Epidermal melanocyte (primary cell): ENCODE results near the gene TTLL8.

ENCODE experiments used
- DNase-seq: peaks from one replicate; pipeline ENCODE4 v3.0.0; 2011; ENCODE audit warnings: low spot score; ENCODE audit not compliant: insufficient read length

Gene TTLL8

DNA sequence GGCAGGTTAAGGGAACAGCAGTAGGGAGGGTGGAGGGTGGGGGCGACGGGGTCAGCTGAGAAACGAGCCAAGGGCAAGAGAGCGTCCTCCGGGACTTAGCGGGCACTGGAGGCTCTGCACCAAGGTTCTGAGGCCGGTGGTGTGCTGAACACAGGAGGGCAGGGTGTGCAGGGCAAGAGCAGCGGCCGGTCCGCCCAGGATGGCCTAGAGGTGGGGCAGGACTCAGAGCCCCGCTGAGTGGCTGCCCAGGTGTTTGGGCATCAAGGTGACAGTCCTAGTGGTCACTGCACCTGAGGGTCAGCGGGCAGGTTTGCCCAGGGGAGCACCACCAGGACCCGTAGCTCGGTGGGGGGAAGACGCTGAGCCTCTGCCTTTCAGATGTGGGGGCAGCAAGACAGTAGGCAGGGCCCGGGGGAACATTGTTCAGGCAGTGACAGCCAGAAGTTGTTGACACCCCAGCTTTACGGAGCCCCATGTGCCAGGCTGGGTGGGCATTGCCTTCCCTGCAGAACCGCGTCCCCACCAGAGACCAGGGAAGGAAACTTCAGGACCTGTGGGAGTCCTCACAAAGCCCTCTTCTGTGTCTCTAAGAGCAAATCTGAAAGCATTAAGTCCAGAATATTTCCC, 4.5 kb upstream of the TTLL8 start:
- DNase-seq: no peak

DNA sequence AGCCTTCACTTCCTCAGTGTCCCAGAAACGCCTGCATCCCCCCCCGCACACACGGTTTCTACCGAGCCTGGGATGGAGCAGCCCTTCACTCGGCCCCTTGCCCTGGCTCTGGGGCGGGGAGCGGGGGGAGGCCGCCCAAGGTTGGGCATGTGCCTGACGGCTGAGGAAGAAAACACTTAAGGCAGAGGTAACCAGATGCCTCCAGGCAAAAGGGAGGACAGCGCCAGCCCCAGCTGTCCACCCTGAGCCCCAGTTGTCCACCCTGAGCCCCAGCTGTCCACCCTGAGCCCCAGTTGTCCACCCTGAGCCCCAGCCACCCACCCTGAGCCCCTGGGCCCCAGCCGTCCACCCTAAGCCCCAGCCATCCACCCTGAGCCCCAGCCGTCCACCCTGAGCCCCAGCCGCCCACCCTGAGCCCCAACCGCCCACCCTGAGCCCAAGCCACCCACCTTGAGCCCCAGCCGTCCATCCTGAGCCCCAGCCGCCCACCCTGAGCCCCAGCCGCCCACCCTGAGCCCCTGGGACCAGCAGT, 3.8 kb upstream of the TTLL8 start:
- DNase-seq: no peak

DNA sequence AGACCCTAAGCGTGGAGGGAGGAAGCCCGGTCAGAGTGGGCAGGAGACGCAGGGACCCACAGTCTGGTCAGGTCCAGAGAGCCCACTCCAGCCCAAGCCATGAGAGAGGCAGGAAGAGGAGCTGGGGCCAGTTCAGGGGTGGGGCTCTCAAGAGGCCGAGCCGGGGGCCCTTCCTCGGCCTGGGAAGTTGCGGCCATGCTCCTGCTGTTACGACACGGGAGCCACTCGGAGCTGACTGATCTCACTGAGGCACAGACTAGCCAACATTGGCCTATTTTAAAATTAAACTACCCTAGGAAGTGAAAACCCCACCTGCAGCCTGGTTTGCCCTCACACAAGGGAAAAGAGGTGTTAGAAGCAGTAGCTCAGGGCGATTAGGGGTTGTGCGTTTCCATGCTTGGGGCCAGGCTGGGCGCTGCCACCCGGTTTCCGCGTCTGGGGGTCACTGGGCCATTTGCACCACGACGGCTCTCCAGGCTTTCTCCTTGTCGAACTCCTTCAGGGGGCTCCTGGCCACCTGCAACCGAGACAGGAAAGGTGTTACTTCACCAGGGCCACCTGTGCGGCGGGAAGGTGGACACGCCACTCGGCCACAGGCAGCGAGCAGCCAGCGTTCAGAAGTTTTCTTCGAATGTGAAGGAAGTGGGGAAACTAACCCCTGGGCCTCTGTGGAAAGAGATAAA, 3.2 kb upstream of the TTLL8 start:
- DNase-seq: no peak

DNA sequence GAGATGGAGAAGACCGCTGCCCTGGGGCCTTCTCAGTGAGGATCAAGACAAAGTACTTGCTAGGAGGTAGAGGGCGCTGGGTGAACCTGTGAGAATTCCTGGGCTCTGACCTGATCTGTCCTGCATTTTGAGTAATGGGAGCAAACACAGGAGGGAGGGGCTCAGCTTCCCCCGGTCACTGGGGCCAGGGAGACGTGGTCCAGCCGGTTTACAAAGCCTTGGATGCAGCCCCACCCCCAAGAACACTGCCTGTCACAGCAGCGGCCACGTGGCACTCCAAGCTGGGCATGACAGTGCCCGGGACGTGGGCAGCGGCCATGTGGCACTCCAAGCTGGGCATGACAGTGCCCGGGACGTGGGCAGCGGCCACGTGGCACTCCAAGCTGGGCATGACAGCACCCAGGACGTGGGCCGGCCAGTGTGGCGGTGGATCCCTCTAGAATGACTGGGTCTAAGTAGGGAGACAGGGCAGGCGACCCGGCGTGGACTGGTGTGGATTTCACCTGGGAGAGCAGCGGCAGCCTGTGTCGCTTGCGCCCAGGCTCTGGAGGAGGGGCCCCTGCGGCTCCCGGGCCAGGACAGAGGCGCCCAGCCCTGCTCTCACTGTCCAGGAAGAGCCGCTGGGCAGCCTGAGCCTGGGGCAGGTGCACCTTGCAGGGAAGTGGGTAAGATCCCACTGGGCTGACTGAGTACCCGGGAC, 2.5 kb upstream of the TTLL8 start:
- DNase-seq: no peak

DNA sequence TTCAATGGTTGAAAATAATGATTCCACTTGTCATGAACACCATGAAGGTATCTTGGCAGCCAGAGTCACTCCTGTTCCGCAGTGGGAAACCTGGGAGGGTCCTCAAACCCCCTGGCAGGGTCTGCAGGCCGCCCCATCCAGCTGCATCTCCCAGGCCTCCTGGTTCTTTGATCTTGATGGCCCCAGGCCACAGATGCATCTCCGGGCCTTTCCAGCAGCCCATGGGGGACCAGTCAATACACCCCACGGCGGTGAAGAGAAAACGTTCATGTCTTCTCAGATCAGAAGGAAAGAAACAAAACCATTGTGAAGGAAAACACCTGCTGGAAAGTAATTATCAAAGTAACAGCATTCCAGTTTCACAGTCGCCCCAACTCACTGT, 1.8 kb upstream of the TTLL8 start:
- no peak for DNase-seq

DNA sequence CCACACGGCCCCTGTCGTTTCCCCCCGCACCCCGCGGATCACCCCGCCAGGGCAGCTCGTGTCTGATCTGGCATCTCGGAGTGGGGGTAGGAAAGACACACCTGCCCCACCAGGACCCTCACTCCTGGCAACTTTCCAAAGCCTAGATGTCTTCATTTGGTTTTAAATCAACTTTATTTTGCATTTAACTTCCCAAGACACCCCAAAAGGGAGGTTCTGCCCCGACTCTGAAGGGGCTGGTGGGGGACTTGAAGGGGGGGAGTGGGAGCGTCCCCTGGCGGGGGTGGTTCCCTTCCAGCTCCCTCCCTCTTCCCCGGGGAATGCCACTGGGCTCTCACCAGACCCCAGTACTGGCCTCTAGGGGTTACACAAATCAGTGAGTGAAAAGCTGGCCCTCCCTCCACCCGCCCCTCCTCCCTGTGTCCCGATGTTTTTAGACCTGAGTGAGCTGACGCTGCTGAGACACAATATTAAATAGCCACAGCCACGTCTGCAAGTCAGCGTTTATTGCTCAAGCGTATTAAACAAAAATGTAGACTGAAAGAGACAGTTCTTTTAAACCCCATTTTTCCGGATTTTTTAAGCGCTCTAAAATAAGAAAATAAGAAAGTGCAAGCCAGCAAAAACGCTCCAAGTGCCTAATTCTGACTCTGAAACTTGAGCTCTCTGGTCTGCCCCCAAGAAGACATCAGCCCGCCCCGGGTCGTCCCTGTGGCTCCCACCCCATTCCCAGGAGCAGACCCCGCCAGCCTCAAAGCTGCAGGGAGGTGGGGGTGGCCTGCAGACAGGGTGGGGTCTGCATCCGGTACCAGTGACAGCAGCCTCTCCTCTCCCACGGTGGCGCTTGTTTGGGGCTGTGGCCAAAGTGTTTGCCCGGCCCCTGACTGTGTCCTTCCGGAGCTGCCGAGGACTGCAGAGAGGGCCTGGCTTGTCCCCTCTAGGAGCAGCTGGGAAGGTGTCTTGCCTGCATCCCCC, 1.1 kb upstream of the TTLL8 start:
- peak; percentile 65 for DNase-seq

DNA sequence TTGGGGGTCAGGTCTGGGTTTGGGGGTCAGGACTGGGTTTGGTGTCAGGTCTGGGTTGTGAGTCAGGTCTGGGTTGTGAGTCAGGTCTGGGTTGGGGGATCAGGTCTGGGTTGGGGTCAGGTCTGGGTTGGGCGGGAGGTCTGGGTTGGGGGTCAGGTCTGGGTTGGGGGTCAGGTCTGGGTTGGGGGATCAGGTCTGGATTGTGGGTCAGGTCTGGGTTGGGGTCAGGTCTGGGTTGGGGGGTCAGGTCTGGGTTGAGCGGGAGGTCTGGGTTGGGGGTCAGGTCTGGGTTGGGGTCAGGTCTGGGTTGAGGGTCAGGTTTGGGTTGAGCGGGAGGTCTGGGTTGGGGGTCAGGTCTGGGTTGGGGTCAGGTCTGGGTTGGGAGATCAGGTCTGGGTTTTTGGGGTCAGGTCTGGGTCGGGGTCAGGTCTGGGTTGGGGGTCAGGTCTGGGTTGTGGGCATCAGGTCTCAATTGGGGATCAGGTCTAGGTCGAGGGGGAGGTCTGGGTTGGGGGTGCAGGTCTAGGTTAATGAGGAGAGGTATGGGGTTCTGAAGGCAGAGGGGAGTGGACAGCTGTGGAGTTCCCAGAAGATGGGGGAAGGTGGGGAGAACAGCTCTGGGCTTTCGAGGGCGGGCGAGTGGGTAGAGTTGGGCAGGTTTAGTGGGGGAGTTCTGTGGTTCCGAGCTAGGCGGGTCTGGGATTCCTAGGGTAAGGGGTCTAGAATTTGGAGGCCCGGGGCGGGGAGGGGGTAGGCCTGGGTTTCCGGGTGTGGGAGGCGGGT, 629 bp downstream of the TTLL8 start:
- no peak for DNase-seq

DNA sequence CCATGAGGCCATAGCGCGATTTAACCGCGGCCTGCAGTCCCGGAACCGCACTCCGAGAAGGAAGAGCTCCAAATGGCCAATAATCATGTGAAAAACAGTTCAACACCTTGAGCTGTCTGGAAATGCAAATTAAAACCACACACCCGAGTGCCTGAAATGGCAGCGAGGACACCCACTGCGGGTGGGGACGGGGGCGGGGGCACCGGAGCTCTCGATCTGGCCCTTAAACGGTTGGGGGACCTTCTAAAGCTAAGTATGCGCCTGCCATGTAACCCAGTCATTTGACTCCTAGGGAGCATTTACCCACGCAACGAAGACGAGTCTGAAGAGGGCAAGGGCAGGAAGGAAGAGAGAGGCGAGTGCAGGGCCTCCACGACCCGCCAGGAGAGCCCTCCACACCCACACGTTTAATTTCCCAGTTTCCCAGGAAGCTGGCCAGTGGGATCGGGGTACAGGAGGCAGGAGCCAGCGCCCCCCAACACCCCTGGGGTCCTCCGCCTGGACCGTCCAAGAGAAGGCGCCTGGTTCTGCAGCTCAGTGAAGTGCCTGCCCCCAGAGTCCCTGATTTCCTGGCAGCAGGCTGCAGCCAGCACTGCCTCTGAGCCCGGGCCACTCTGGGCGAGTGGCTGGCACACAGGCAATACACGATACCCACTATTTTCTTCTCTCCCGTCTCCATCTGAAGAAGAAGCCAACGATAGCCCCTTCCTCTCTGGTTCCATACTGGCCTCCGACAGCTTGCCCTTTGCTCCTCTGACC, 1.7 kb downstream of the TTLL8 start:
- DNase-seq: no peak

DNA sequence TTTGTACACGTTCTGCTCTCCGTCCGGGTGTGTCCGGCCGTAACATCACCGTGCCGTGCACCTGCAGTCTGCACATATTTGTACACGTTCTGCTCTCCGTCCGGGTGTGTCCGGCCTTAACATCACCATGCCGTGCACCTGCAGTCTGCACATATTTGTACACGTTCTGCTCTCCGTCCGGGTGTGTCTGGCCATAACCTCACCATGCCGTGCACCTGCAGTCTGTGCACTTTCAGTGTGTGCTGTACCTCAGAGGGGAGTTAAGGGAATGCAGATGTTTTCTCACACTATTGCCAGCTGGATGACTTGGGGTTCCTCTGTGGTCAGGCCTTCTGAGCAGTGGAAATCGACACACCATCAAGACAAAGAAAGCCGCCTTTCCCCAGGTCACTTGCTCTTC, 4.2 kb downstream of the TTLL8 start:
- DNase-seq: no peak

DNA sequence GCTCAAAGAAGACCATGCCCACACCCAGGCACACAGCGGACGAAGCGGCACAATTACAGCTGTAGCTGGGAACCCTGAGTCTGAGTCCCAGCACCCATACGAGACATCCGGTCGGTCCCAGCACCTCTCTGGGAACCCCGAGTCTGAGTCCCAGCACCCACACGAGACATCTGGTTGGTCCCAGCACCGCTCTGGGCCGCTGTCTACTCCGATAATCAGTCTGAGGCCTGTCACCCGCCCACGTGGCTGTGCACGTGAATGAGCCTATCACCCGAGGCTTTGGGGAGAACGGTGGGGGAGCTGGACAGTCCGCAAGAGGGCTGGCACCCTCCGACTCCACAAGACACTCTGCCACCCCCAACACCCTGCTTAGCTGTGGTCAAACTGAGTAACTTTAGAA, 6.2 kb downstream of the TTLL8 start:
- no peak for DNase-seq

DNA sequence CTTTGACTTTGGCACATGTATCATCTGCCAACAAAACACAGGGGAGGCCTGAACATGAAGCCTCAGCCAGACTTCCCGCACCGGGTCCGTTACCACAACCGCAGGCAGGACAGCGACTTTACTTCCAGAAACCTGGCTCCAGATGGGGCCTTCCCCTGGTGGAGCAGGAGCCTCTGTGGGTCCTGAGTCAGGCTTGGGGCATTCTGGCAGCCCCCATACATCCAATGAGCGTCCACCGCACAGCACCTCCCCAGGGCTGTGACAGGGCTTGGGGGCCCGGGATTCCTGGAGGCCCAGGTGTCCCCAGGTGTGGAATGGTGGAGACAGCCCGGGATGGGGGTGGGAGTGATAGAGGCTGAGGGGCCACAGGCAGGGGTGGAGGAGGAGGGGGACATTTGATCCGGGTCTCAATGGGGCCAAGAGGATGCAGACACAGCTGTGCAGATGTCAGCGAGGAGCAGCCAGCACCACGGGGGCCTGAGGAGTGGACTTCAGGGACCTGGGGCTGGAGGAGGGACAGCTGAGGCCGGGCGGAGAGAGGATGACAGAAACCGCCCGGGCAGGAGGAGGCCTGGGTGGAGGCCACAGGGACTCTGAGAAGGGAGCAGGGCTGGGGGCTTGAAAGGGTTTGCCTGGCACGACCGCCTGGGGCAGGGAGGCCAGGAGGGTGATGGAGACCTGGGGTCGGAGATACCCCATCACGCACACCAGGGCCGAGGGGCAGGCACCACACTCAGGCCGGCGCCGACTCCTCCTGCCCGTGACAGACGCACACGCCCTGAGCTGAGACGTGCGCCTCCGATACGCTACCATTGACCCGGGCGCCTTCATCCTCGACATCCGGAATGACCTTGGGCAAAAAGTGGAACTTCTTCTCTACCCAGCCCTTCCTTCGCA, 8.6 kb downstream of the TTLL8 start:
- DNase-seq: no peak

DNA sequence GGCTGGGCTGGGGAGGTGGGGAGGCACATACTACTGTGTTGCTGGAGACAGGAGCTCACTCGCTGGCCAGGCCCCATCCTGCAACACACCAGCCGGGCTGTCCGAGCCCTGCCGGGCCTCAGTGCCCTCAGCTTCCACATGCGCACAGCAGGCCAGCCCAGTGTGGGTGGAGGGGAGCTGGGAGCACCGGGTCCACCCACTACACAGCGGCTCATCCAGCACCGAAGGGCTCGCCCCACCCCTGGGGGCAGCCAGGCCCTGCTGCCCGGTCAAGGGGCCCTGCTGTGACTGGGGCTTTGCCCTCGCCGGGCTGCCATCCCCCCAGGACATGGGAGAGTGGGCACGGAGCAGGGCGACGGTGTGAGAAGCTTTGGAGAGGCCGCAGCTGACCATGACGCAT, 9.3 kb downstream of the TTLL8 start:
- no peak for DNase-seq

DNA sequence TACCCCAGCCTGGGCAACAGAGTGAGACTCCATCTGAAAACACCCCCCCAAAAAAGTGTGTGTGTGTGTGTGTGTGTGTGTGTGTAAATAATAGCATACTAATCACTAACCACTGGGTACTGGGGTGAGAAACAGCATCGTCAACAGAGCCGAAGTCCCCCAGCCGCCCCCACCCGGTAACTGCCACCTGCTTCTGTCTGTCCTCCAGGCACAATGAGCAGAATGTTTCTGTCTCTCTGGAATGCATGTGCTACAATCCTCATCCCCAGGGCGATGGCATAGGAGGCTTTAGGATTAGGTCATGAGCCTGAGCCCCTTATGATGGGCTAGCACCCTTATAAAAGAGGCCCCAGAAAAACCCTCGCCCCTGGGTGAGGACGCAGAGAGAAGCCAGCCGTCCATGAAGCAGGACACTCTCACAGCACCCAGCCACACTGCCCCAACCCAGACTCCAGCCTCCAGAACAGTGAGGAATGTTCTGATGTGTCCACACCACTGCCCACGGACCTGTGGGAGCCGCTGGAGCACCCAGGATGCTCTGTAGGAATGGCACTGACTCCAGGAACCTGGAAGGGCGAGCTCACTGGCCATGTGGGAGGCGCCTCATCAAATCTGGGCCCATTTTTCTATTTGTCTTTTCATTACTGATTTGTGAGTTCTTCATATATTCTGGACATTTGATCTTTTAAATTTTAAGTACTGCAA, 9.9 kb downstream of the TTLL8 start:
- DNase-seq: no peak

DNA sequence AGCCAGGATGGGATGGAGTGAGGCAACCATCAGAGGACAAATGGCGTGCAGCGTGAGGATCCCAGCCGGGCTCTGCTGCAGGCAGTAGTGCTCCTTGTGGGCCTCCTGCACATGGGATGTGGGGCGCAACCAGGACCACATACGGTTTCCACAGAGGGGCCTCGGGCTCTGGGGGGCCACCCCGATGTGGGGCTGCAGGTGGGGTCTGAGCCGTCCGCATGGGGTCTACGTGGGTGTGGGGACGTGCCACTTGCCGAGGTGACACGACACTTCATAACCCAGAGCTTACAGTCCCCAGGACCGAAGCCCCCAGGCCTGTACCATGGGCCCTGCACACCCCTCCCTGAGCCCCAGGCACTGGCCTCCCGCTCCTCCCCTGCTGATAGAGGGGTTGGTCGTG, 10.8 kb downstream of the TTLL8 start:
- no peak for DNase-seq

DNA sequence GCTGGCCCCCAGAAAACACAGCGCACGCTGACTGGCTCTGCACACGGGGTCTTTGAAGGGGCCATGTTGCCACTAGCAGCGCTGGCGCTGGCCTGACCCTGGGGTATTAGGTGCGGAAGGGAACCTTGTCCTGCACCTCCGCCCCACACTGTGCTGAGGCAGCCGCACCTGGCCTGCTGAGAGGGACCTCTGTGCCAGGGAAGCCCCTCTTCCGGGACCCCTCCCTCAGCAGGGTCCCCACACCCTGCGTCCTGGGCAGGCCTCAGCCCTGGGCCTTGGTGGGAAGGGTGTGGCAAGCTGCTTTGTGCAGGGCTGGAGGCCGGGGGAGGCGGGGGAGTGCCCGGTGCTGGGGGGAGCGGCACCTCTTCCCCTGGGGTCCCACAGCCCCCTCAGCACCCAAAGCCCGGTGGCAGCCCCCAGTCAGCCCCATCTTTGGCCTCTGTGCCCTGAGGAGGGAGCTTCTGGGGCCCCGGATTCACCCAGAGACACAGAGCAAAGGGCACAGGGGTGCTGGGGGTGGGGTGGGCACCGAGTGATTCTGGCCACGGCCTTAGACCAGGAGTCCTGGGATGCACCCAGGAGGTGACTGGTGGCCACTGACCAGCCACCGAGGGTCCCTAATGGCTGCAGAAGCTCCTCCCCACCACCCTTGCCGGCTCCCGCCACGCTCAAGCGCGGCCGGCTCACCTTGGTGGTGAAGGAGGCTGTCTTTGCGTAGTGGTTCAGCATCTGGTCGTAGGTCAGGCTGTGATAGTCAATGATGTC, 11.4 kb downstream of the TTLL8 start:
- no peak for DNase-seq

DNA sequence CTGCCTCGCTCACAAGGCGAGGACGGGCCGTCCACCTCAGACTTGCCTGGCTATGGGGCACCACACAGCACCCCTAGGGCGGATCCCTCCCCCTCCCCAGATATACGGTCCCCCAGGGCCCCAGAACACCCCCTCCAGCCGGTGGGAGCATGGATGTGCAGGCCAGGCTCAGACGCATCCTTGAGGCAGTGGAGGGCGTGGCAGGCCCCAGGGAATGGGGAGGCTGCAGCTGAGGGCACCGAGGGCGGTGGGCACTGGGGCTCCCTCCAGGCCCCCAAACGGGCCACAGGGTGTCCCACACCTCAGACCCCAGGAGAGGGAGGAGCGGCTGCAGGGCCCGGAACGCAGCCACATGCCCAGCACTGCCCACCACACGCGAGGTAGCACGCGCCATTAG, 12.1 kb downstream of the TTLL8 start:
- no peak for DNase-seq

DNA sequence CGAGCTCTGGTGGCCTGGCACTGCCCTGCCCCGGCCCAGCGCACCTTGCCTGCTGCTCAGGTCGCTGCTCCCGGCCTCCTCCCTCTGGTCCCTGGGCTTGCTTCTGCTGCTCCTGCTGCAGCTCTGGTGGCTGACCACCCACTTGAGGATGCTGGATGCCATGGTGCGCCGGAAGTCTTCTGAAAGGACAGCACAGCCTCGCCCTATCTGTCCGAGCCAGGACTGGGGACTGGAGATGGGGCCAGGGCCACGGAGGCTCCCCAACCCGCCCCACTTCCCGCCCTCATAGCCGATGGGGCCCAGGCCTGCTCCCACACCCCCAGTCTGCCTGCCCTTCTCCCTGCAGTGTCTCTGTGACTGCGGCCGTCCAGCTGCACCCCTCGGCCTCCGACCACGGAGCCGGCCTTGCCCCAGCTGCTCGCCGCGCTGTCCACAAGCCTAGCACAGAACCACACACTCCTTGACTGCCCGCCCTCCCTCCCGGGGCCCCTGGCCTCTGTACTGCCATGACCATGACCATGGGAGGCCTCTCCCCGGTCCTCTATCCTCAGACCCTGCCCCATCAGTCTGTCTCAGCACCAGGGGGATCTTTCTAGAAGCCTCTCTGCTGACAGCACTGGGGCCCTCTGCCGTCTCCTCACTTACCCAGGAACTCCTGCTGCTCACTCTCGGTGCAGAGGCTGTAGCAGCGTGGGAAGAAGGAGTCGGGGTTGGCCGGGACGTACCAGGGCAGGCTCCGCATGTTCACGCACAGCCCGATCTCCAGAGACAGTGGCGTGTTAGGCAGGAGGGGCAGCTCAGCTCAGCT, 12.7 kb downstream of the TTLL8 start:
- DNase-seq: no peak
